NCI-H526 (cell line): ENCODE data around the gene ABAT.

Source experiments
- DNase-seq, 2 experiments: peaks; one replicate each; lab custom pipeline; 2025; lab: John Stamatoyannopoulos, UW

Gene ABAT

GRCh38 chr16:8717892-8718415 is 43.5 kb downstream of the ABAT start:
- DNase-seq: no peak

GRCh38 chr16:8718851-8719680 is 44.6 kb downstream of the ABAT start:
- no peak for DNase-seq

GRCh38 chr16:8720080-8720966 is 45.9 kb downstream of the ABAT start:
- DNase-seq: peak; percentile 66 to 76

- no peak for DNase-seq
Measured at GRCh38 chr16:8720967-8721308, 46.5 kb downstream of the ABAT start.

GRCh38 chr16:8721336-8722024 is 47.1 kb downstream of the ABAT start:
- peak; percentile 43 to 68 for DNase-seq

- DNase-seq: peak in 1 of 2 experiments; percentile 56
Measured at GRCh38 chr16:8722025-8722348, 47.6 kb downstream of the ABAT start.

- no peak for DNase-seq
Measured at GRCh38 chr16:8725513-8726178, 51.2 kb downstream of the ABAT start.

- DNase-seq: no peak
Measured at GRCh38 chr16:8727131-8727806, 52.9 kb downstream of the ABAT start.

- DNase-seq: no peak
Measured at GRCh38 chr16:8727857-8728618, 53.6 kb downstream of the ABAT start.

GRCh38 chr16:8729779-8730334 is 55.4 kb downstream of the ABAT start:
- DNase-seq: no peak

GRCh38 chr16:8730335-8730915 is 56.0 kb downstream of the ABAT start:
- no peak for DNase-seq

- no peak for DNase-seq
Measured at GRCh38 chr16:8733849-8734540, 59.6 kb downstream of the ABAT start.

- no peak for DNase-seq
Measured at GRCh38 chr16:8735574-8735973, 61.2 kb downstream of the ABAT start.

- no peak for DNase-seq
Measured at GRCh38 chr16:8736123-8736668, 61.8 kb downstream of the ABAT start.

- DNase-seq: no peak
Measured at GRCh38 chr16:8739151-8739550, 64.7 kb downstream of the ABAT start.

GRCh38 chr16:8739989-8740704 is 65.7 kb downstream of the ABAT start:
- no peak for DNase-seq

GRCh38 chr16:8740775-8741355 is 66.4 kb downstream of the ABAT start:
- DNase-seq: no peak

- no peak for DNase-seq
Measured at GRCh38 chr16:8741636-8742035, 67.2 kb downstream of the ABAT start.
